Measurements from ENCODE around the gene DDX42.

The DDX42 gene

GRCh38 chr17:63774141-63774968 is at the start of gene DDX42:
TSS of gene DDX42 (plus strand) at chr17:63774170. CDS start at chr17:63787050, 12,880 bp downstream.
- DNase-seq: peak; percentile 59 to 67

GRCh38 chr17:63735691-63736090 is 38.3 kb upstream of the DDX42 start:
- DNase-seq: no peak

GRCh38 chr17:63740464-63741142 is 33.4 kb upstream of the DDX42 start:
- DNase-seq: peak in 1 of 2 experiments; percentile 39

- DNase-seq: peak in 1 of 2 experiments; percentile 38
Observed at GRCh38 chr17:63741143-63741407, 32.9 kb upstream of the DDX42 start.

- DNase-seq: peak; percentile 98 to 99
Observed at GRCh38 chr17:63741408-63742173, 32.4 kb upstream of the DDX42 start, which contains the start of gene STRADA. TSS of gene STRADA (minus strand) at chr17:63741799. CDS start at chr17:63728369, 13,430 bp downstream.

- DNase-seq: no peak
Observed at GRCh38 chr17:63751806-63752205, 22.2 kb upstream of the DDX42 start.

GRCh38 chr17:63752707-63753106 is 21.3 kb upstream of the DDX42 start:
- DNase-seq: no peak

GRCh38 chr17:63753215-63753614 is 20.8 kb upstream of the DDX42 start:
- DNase-seq: no peak

- DNase-seq: no peak
Observed at GRCh38 chr17:63754046-63754445, 19.9 kb upstream of the DDX42 start.

GRCh38 chr17:63758428-63758827 is 15.5 kb upstream of the DDX42 start:
- no peak for DNase-seq

- DNase-seq: no peak
Observed at GRCh38 chr17:63760771-63761539, 13.0 kb upstream of the DDX42 start.

GRCh38 chr17:63762161-63763078 is 11.6 kb upstream of the DDX42 start:
- DNase-seq: no peak

GRCh38 chr17:63764716-63765115 is 9.3 kb upstream of the DDX42 start:
- DNase-seq: no peak

- DNase-seq: no peak
Observed at GRCh38 chr17:63766754-63767153, 7.2 kb upstream of the DDX42 start.

GRCh38 chr17:63768433-63768832 is 5.5 kb upstream of the DDX42 start:
- DNase-seq: no peak

GRCh38 chr17:63772801-63773271 is 1.1 kb upstream of the DDX42 start:
- peak in 1 of 2 experiments; percentile 11 for DNase-seq

GRCh38 chr17:63773272-63774140 is 464 bp upstream of the DDX42 start, which contains the start of gene CCDC47:
TSS of gene CCDC47 (minus strand) at chr17:63773597. CDS start at chr17:63766175, 7,422 bp downstream.
- DNase-seq: peak; percentile 99 to 100

GRCh38 chr17:63774969-63775265 is 947 bp downstream of the DDX42 start:
- DNase-seq: peak in 1 of 2 experiments; percentile 19

- no peak for DNase-seq
Observed at GRCh38 chr17:63775420-63775819, 1.4 kb downstream of the DDX42 start.

GRCh38 chr17:63780507-63780906 is 6.5 kb downstream of the DDX42 start:
- no peak for DNase-seq

All from NCI-H524 (cell line).